NCI-H748 (cell line): ENCODE data around the gene SNHG17.
"Not testable (repeated sequence)": the region's sequence is repeated elsewhere in the genome, so short reads cannot be mapped to it uniquely, and the experiment has no call there.

Experiments
- DNase-seq: peaks from one replicate; lab custom pipeline; 2025; ENCODE audit not compliant: unreplicated experiment; lab: John Stamatoyannopoulos, UW

SNHG17 gene

GRCh38 chr20:38421915-38422314 lies 13.2 kb downstream of the SNHG17 start:
- no peak for DNase-seq

DNA sequence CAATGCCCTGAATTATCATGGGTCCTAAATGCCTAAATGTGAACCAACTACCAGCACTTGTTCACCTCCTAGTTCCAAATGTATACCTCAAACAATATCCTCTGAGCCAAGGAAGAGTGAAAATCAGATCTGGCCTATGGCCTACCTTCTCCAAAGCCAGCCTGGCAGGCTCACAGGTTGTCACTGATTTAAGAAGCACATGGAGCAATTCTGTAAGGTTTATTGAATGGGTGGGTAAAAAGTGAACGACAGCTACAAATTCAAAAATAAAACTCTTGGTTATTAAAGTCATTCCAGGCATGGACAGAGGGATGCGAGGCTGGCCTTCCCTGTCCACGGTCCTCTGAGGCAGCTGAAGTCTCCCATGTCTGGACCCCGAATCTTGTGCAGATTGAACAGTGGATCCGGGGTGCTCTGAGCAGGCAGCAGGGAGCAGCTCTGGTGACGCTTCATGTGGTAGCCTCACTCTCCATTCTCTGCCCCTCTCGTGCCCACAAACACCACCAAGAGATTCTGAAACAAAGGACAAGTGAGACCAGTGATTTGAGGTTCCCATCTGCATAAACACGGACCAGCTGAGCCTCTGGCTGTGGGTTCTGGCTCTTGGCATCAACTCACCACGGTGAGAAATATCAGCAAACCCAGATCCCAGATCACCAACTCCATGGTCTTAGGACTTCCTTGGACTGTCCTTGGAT lies 14.6 kb downstream of the SNHG17 start:
- no peak for DNase-seq

GRCh38 chr20:38418509-38419204 lies 16.5 kb downstream of the SNHG17 start:
- DNase-seq, result no peak

DNA sequence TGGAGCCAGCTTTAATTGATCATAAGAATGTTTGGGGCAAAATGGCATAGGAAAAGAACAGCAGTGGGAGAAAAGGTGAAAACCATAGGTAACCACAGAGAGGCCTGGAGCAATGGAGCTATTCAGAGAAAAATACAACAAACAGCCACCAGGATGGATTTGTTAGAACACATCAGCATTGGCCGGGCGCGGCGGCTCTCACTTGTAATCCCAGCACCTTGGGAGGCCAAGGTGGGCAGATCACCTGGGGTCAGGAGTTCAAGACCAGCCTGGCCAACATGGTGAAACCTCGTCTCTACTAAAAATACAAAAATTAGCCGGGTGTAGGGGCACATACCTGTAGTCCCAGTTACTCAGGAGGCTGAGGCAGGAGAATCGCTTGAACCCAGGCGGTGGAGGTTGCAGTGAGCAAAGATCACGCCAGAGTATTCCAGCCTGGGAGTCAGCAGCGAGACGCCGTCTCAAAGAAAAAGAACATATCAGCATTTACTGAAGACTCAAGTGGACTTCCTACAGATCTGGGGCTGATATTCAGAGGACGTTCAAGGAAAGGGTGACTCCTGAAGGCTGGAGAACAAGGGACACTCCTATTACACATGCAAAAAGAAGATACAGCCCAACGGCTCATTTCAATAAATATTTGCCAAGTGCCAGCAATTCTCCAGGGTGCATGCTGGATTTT lies 20.2 kb downstream of the SNHG17 start:
- DNase-seq, result no peak

DNA sequence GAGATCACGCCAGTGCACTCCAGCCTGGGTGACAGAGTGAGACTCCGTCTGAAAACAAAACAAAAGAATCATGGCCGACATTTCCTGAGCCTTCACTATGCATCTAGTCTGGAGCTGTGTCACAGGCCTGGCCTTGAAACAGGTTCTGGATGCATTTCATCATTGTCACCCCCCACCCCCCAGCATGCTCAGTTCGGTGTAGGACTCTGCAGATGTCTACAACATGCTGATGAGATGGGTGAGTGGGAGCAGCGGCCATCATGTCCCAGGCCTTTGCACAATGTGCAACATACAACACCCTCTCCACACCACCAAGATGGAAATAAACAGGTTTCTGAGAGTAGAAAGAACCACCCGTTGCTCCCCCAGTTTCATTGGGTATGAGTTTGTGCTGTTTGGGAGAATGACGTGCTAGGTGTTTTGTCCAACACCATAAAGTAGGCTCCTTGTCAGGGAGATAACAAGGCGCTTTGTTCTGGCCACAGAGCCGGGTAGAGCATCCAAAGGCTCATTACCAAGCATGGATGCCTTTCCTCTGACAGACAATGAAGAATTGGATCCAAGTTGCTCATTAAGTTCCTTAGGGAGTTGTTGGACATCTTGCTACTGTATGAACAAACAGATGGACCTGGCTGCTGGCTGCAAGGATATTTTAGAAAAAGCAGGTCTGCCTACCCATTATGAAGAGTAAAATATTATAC lies 22.1 kb downstream of the SNHG17 start:
- DNase-seq, result no peak

DNA sequence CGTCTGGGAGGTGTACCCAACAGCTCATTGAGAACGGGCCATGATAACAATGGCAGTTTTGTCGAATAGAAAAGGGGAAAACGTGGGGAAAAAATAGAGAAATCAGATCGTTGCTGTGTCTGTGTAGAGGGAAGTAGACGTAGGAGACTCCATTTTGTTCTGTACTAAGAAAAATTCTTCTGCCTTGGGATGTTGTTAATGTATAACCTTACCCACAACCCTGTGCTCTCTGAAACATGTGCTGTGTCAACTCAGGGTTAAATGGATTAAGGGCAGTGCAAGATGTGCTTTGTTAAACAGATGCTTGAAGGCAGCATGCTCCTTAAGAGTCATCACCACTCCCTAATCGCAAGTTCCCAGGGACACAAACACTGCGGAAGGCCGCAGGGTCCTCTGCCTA lies 27.3 kb downstream of the SNHG17 start:
- not testable (repeated sequence) for DNase-seq

DNA sequence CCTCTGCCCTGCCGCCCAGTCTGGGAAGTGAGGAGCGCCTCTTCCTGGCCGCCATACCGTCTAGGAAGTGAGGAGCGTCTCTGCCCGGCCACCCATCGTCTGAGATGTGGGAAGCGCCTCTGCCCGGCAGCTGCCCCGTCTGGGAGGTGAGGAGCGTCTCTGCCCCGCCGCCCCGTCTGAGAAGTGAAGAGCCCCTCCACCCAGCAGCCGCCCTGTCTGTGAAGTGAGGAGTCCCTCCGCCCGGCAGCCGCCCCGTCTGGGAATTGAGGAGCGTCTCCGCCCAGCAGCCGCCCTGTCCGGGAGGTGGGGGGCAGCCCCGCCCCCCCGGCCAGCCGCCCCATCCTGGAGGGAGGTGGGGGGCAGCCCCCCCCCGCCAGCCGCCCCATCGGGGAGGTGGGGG lies 27.8 kb downstream of the SNHG17 start:
- DNase-seq, result no peak

DNA sequence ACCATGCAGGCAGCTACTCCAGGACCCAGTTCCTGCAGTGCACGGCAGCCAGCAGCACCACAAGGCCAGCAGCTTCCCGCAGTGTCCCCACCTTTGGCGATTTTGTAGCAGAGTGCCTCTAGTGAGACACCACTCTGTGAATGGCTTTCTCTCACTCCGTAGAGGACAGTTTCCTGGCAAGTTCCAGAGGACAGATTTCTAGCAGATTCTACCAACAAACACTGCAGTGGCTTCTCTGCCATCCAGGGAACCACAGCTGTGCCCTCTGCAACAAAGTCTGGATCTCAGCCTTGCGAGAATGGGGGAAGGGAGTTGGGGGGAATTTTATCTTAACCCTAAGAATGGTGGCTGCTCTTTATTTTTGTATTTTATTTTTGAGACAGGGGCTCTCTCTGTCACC lies 28.7 kb downstream of the SNHG17 start:
- DNase-seq, result no peak

DNA sequence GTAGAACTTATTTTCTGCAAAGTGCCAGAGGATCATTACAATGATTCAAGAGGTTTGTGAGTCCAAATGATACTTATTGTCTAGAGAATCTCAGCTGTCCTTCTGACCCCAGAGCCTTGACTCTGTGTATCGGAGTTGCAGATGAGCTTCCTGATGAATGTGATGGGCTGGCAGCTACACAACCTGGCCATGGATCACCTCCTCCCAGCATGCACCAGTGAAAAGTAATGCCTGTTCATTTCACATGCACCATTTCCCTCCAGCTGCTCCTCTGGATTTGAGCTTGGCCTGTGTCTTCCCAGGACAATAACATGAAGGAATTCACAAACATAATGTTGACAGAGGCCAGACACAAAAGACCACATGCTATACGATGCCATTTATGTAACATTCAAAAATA lies 30.0 kb downstream of the SNHG17 start:
- DNase-seq, result no peak

- no peak for DNase-seq
Measured at GRCh38 chr20:38404016-38404415, 31.1 kb downstream of the SNHG17 start.

- DNase-seq, result no peak
Measured at GRCh38 chr20:38402816-38403215, 32.3 kb downstream of the SNHG17 start.

- DNase-seq, result no peak
Measured at GRCh38 chr20:38402089-38402488, 33.0 kb downstream of the SNHG17 start.

DNA sequence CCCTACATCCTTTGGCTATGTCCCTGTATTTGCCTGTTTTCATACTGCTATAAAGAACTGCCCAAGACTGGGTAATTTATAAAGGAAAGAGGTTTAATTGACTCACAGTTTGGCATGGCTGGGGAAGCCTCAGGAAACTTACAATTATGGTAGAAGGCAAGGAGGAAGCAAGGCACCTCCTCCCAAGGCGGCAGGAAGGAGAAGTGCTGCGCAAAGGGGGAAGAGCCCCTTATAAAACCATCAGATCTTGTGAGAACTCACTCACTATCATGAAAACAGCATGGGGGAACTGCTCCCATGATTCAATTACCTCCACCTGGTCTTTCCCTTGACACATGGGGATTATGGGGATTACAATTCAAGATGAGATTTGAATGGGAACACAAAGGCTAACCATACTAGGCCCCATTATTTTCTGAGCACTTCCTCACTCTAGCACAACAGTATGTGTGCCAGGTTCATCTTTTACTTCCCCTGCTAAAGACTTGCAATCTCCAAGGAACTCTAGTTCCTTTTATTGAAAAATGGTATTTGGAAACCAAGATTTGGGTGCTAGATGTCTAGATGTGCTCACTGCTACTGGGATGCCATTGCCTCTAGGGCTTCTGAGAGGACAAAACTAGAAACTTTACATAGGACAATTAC lies 39.3 kb downstream of the SNHG17 start:
- not testable (repeated sequence) for DNase-seq

- no peak for DNase-seq
Measured at GRCh38 chr20:38395165-38395564, 40.0 kb downstream of the SNHG17 start.

- no peak for DNase-seq
Measured at GRCh38 chr20:38393259-38393658, 41.9 kb downstream of the SNHG17 start.

- DNase-seq, result no peak
Measured at GRCh38 chr20:38392356-38392755, 42.8 kb downstream of the SNHG17 start.

- DNase-seq, result no peak
Measured at GRCh38 chr20:38387953-38388352, 47.2 kb downstream of the SNHG17 start.

- no peak for DNase-seq
Measured at GRCh38 chr20:38386851-38387250, 48.3 kb downstream of the SNHG17 start.

DNA sequence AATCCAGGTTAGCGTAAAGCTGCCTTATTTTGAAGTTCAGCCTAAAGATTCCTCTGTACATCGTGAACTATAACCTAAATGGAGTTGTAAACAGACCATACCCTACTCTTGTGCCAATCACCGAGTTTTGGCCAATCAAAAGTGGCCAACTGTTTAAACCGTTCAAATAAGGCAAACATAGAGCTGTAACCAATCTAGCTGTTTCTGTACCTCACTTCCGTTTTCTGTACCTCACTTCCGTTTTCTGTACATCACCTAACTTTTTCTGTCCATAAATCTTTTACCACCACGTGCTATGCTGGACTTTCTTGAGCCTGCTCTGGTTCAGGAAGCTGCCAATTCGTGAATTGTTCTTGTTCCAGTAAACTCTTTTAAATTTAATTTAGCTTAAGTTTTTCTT lies 49.1 kb downstream of the SNHG17 start:
- DNase-seq, result no peak

GRCh38 chr20:38383147-38383546 lies 52.0 kb downstream of the SNHG17 start:
- no peak for DNase-seq

GRCh38 chr20:38377838-38378237 lies 57.3 kb downstream of the SNHG17 start:
- DNase-seq, result not testable (repeated sequence)
